CD14-positive monocyte (primary cell): ENCODE measurements around the gene TMEM240. TPM values are rescaled to one million over a fixed set of nuclear protein-coding genes. Genes with fewer than 3 reads are reported as not detected.
"Not testable (repeated sequence)": the region's sequence is repeated elsewhere in the genome, so short reads cannot be mapped to it uniquely, and the experiment has no call there.

Source experiments
- DNase-seq, 3 donors: peaks; one replicate each; pipeline ENCODE4 v3.0.0-alpha.2; 2011 to 2022
- H2AFZ ChIP-seq: 2 replicates; pipeline ENCODE4 v1.6.0; 2012; ENCODE audit warnings: mild to moderate bottlenecking, low read depth, low read length, inconsistent platforms; ENCODE audit not compliant: insufficient read depth, poor library complexity, severe bottlenecking
- H3K27ac ChIP-seq, 2 donors: 1 replicate in 1 of 2; 2 replicates in 1 of 2; pipeline ENCODE4 v1.5.1; 2012 to 2013; ENCODE audit warnings: low read length in 2 of 2, control low read depth in 1 of 2, inconsistent platforms in 1 of 2, low read depth in 1 of 2, mild to moderate bottlenecking in 1 of 2
- H3K27me3 ChIP-seq, 2 donors: one replicate each; pipeline versions ENCODE4 v1.6.0 to v1.6.1; 2011 to 2013; ENCODE audit warnings: low read length in 2 of 2; ENCODE audit not compliant: control insufficient read depth in 2 of 2, insufficient read depth in 2 of 2
- H3K36me3 ChIP-seq, 2 donors: replicated peaks in 1 of 2; 1 replicate in 1 of 2; 2 replicates in 1 of 2; pipeline versions ENCODE4 v1.5.1 to v1.6.1; 2012 to 2013; ENCODE audit warnings: low read length in 2 of 2, control low read depth in 1 of 2, inconsistent platforms in 1 of 2, mild to moderate bottlenecking in 1 of 2; ENCODE audit not compliant: insufficient read depth in 2 of 2, control insufficient read depth in 1 of 2
- H3K4me1 ChIP-seq, 2 donors: 1 replicate in 1 of 2; 2 replicates in 1 of 2; pipeline versions ENCODE4 v1.5.1 to v1.6.1; 2012 to 2013; ENCODE audit warnings: low read length in 2 of 2, control low read depth in 1 of 2, inconsistent platforms in 1 of 2, mild to moderate bottlenecking in 1 of 2, moderate library complexity in 1 of 2; ENCODE audit not compliant: insufficient read depth in 2 of 2, control insufficient read depth in 1 of 2
- H3K4me2 ChIP-seq: replicated peaks from 2 replicates; pipeline ENCODE3; 2012; ENCODE audit warnings: low read length, moderate library complexity, mild to moderate bottlenecking; ENCODE audit not compliant: poor library complexity, severe bottlenecking; ENCODE audit errors: extremely low read depth
- H3K4me3 ChIP-seq, 3 experiments: fragments of 200-600 bp in 1 of 3; sonication (generic) in 1 of 3; replicated peaks in 1 of 3; 1 replicate in 2 of 3; 2 replicates in 1 of 3; pipeline ENCODE4 v1.5.1; 2011 to 2013; ENCODE audit warnings: low read length in 3 of 3, mild to moderate bottlenecking in 3 of 3, control low read depth in 2 of 3, low read depth in 2 of 3, inconsistent platforms in 1 of 3, moderate library complexity in 1 of 3
- H3K79me2 ChIP-seq: 2 replicates; pipeline ENCODE4 v1.6.0; 2012; ENCODE audit warnings: mild to moderate bottlenecking, control low read depth, inconsistent platforms, low read length, moderate library complexity; ENCODE audit not compliant: insufficient read depth
- H3K9ac ChIP-seq: 2 replicates; pipeline ENCODE4 v1.6.0; 2017; ENCODE audit warnings: low read length, mild to moderate bottlenecking; ENCODE audit not compliant: insufficient read depth, poor library complexity, severe bottlenecking
- H3K9me3 ChIP-seq, 2 donors: replicated peaks in 1 of 2; 1 replicate in 1 of 2; 2 replicates in 1 of 2; pipeline versions ENCODE4 v1.5.1 to v1.6.1; 2012 to 2013; ENCODE audit warnings: low read length in 2 of 2, control low read depth in 1 of 2; ENCODE audit not compliant: control insufficient read depth in 1 of 2, insufficient read depth in 1 of 2
- H4K20me1 ChIP-seq: 2 replicates; pipeline ENCODE4 v1.6.0; 2012; ENCODE audit warnings: mild to moderate bottlenecking, low read length, control low read depth, moderate library complexity; ENCODE audit not compliant: insufficient read depth
- H3K27ac Mint-ChIP-seq, 7 donors: one replicate each; pipeline ENCODE4 v1.8.0; 2020; ENCODE audit warnings: mild to moderate bottlenecking in 7 of 7, mixed read lengths in 7 of 7, moderate library complexity in 6 of 7, inconsistent platforms in 2 of 7
- H3K27me3 Mint-ChIP-seq, 3 donors: one replicate each; pipeline ENCODE4 v1.8.0; 2021 to 2022; ENCODE audit warnings: low read depth in 3 of 3, mild to moderate bottlenecking in 3 of 3, mixed read lengths in 3 of 3, moderate library complexity in 3 of 3, inconsistent platforms in 1 of 3
- H3K36me3 Mint-ChIP-seq, 2 donors: one replicate each; pipeline ENCODE4 v1.8.0; 2020; ENCODE audit warnings: mixed read lengths in 2 of 2, inconsistent platforms in 1 of 2, mild to moderate bottlenecking in 1 of 2
- H3K4me1 Mint-ChIP-seq: one replicate; pipeline ENCODE4 v1.8.0; 2020; ENCODE audit warnings: mild to moderate bottlenecking, mixed read lengths
- H3K4me3 Mint-ChIP-seq, 2 donors: one replicate each; pipeline ENCODE4 v1.8.0; 2020; ENCODE audit warnings: mild to moderate bottlenecking in 2 of 2, mixed read lengths in 2 of 2, moderate library complexity in 1 of 2
- H3K9me3 Mint-ChIP-seq, 7 donors: one replicate each; pipeline ENCODE4 v1.8.0; 2020 to 2022; ENCODE audit warnings: mixed read lengths in 7 of 7, mild to moderate bottlenecking in 6 of 7, moderate library complexity in 6 of 7, inconsistent platforms in 2 of 7
- CTCF ChIP-seq: fragments of 200-600 bp; IDR thresholded peaks from one replicate; pipeline ENCODE4 v1.8.0; 2022; ENCODE audit warnings: antibody characterized with exemption, mild to moderate bottlenecking
- WGBS: methylation state at CpG from one replicate; pipeline ENCODE4 v1.1.5; 2013; ENCODE audit warnings: missing lambda C conversion rate; ENCODE audit not compliant: insufficient coverage; 5-methylcytosine and 5-hydroxymethylcytosine counted together
- intact Hi-C, 2 donors: fragments of 100-400 bp; cut with micrococcal nuclease; formaldehyde crosslinking; loops; one replicate each; pipeline versions ENCODE4 v1.15.0 to v1.15.1; 2023
- polyA plus RNA-seq, 3 donors: library from polyadenylated mRNA; depleted of rRNA in 1 of 3; unstranded in 2 of 3; stranded (reverse) in 1 of 3; fragments of 300-500 nt in 2 of 3; fragments of >200 nt in 1 of 3; fragmentation: Illumina TruSeq in 2 of 3; gene quantifications; 1 replicate in 2 of 3; 2 replicates in 1 of 3; pipeline ENCODE4 v1.2.3, GENCODE V29; 2012 to 2021

TMEM240 gene
- polyA plus RNA-seq, 3 donors = not detected

DNA sequence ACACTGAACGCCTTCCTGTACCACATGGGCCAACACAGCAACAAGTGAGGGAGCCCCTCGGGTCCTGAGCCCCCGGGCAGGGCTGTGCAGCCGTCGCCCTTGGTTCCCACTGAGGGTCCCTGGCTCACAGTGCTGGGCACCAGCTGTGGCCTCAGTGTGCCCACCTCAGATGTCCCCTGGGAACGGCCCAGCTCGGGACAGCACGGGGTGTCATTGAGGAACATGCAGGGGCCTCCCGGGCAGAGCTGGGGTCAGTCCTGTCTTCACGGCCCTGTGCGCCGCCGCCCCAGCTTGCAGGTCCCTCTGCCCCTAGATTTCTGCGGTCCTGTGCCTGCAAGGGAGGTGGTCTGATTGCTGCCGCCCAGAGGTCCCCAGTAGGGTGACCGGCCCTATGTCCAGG, 51.2 kb downstream of the TMEM240 start:
- TF ChIP-seq CTCF = no peak
- H3K9me3 ChIP-seq = peaks cover 14 to 36% of the 10 kb centered on the region in 2 donors
- no peak overlapping the region for H3K4me2 ChIP-seq
- H2AFZ ChIP-seq = no peak overlapping the region
- Mint-ChIP-seq H3K9me3 (peaks cover 25 to 36% (median 28%) of the 10 kb centered on the region in 7 donors), H3K27ac (no peak overlapping the region), H3K27me3 (peaks cover 0 to 4% (median 0%) of the 10 kb centered on the region in 3 donors), H3K4me1 (no peaks in the 10 kb centered on the region), H3K4me3 (no peak overlapping the region), H3K36me3 (peaks cover 49 to 84% of the 10 kb centered on the region in 2 donors)
- no peak overlapping the region for H3K27ac ChIP-seq
- no peaks in the 10 kb centered on the region for H3K79me2 ChIP-seq
- no peaks in the 10 kb centered on the region for H3K4me1 ChIP-seq
- 99% methylated on average over 16 of the region's 16 CpGs for WGBS
- intact Hi-C loops = no loop called here
- H3K36me3 ChIP-seq = peaks cover 39 to 68% of the 10 kb centered on the region in 2 donors
- H3K9ac ChIP-seq = no peak overlapping the region
- DNase-seq = no peak
- no peaks in the 10 kb centered on the region for H4K20me1 ChIP-seq
- no peak overlapping the region for H3K4me3 ChIP-seq
- no peaks in the 10 kb centered on the region for H3K27me3 ChIP-seq

DNA sequence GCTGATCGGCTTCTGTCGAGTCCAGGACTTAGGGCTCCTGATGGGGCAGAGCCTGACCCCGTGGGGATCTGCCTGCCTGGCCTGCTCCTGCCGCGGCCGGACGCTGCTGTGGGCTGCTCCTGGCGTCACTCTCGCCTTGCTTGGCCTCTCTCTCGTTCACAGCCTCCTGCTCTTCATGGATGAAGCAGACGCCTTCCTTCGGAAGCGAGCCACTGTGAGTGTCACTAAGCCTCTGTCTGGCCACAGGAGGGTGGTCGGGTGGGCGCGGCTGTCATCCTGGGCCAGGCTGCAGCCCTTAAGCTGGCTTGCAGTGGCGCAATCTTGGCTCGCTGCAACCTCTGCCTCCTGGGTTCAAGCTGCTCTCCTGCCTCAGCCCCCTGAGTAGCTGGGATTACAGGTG, 52.7 kb downstream of the TMEM240 start:
- Mint-ChIP-seq H3K27ac (no peak overlapping the region), H3K36me3 (peaks cover 52 to 84% of the 10 kb centered on the region in 2 donors)
- WGBS = 97% methylated on average over 15 of the region's 18 CpGs

DNA sequence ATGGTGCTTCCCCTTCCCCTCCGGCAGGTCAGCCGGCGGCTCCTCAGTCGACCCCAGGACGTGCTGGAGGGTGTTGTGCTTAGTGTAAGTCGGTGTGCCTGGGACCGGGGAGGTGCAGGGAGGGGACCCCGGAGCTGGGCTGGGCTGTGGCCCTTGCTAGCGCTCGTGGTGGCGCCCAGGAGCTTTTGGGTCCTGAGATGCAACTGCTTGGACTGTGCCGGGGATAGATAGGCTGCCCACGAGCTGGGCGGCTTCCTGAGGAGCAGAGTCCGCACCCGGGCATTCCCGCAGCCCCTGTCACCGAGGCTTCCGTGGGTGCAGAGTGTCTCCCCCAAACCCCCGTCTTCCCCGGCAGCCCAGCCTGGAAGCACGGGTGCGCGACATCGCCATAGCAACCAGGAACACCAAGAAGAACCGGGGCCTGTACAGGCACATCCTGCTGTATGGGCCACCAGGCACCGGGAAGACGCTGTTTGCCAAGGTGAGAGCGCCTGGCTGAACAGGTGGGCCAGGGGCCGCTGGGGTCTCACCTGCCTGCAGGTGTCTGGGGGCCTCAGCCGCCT, 54.6 kb downstream of the TMEM240 start:
- H4K20me1 ChIP-seq, H3K4me1 Mint-ChIP-seq, H3K4me1 ChIP-seq, DNase-seq, H3K4me2 ChIP-seq, H3K4me3 Mint-ChIP-seq, H3K27ac ChIP-seq, H3K9me3 ChIP-seq, H3K27me3 ChIP-seq, H3K27ac Mint-ChIP-seq, H3K79me2 ChIP-seq, H3K27me3 Mint-ChIP-seq, intact Hi-C loops, H3K9ac ChIP-seq, H2AFZ ChIP-seq, H3K4me3 ChIP-seq: not testable (repeated sequence)
- Mint-ChIP-seq H3K9me3 (peaks cover 0 to 12% (median 3%) of the 10 kb centered on the region in 7 donors), H3K36me3 (peaks cover 51 to 78% of the 10 kb centered on the region in 2 donors)
- H3K36me3 ChIP-seq = peaks cover 46 to 65% of the 10 kb centered on the region in 2 donors
- WGBS = 99% methylated on average over 24 of the region's 31 CpGs

More for the DNA sequence above, 52.7 kb downstream of the TMEM240 start:
- DNase-seq = no peak
- Histone ChIP-seq H3K4me3 (no peak overlapping the region), H3K9me3 (peaks cover 9 to 27% of the 10 kb centered on the region in 2 donors), H2AFZ (no peak overlapping the region), H3K9ac (no peak overlapping the region), H3K79me2 (no peaks in the 10 kb centered on the region), H4K20me1 (no peaks in the 10 kb centered on the region), H3K27me3 (no peaks in the 10 kb centered on the region), H3K4me2 (no peak overlapping the region), H3K36me3 (peaks cover 47 to 70% of the 10 kb centered on the region in 2 donors), H3K27ac (no peak overlapping the region), H3K4me1 (no peaks in the 10 kb centered on the region)
- no peak overlapping the region for H3K4me3 Mint-ChIP-seq
- intact Hi-C loops = no loop called here
- TF ChIP-seq CTCF = no peak
- peaks cover 0 to 2% (median 0%) of the 10 kb centered on the region in 3 donors for H3K27me3 Mint-ChIP-seq
- no peaks in the 10 kb centered on the region for H3K4me1 Mint-ChIP-seq
- H3K9me3 Mint-ChIP-seq = peaks cover 14 to 29% (median 18%) of the 10 kb centered on the region in 7 donors
